HG03469 (cell line): Measurements from ENCODE around the gene BIVM.

Experiments
- ATAC-seq: cut with Tn5 transposase; IDR thresholded peaks from one replicate; pipeline ENCODE4 v1.9.1; 2021; ENCODE audit warnings: mild to moderate bottlenecking, moderate library complexity, moderate number of reproducible peaks; ENCODE audit not compliant: unreplicated experiment

The BIVM gene

DNA sequence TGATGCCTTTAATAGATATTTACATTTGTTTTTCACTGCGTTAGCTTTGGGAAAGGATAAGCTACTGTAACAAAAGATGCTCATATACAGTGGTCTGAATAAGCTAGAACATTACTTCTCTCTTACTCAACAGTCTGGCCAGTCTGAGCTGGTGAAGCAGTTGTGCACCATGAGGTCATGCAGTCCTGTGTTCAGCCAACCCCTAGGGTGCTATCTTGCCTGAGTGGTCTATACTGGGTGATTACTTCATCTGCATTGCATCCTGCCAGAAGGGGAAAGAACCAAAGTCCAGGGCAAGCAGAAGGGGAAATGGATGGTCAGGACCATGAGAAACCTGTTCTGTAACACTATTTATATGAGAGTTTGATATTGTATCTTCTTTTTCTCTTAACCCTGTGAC, 78.4 kb downstream of the BIVM start:
- no peak for ATAC-seq

DNA sequence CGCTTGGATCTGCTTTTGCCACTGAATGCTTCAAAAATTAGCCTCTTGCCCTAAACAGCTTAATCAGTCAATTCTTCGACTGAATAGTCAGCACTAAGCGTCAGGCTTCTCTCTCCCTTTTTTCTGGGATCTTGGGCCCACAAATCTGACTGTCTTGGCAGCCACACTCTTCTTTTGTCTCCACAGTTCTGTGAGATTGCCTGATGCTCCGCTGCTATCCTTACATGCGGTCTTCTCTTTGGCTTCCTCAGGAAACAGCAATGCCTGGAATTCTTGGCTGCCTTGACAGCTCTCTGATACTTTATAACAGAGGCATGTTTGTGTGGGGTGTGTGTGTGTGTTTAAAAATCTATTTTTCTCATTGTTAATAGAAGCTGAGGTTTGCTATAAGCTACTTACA, 79.6 kb downstream of the BIVM start:
- ATAC-seq = no peak

DNA sequence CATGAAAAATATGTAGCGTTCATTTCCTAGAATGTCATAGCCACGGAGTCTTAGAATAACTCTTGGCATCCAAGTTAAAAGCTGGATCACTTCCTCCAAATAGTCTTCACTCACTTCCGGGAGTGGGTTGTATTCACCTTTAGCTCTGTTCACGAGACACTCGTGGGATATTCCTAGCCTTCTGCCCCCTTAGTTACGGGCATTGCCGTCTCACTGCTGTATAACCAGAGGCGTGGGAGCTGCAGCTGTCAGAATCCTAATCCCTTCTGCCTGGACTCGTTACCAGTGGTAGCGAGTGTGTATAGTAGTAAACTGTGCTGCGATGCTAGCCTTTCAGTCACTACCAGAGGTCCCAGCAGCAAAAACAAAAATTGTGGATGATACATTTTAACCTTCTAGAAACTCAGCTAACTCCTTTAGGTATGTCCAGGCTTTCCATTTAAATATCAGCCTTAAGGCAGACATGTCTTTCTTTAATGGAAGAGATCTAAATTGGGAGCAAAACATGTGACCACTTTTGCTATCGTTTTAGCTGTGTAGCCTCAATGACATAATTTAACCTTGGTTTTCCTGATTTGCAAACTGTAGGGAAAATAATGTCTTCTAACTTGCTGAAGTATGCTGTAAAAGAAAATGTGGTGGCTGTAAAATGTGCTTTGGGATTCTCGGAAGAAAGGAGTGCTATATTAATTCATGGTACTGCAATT, 81.0 kb downstream of the BIVM start:
- ATAC-seq = no peak

DNA sequence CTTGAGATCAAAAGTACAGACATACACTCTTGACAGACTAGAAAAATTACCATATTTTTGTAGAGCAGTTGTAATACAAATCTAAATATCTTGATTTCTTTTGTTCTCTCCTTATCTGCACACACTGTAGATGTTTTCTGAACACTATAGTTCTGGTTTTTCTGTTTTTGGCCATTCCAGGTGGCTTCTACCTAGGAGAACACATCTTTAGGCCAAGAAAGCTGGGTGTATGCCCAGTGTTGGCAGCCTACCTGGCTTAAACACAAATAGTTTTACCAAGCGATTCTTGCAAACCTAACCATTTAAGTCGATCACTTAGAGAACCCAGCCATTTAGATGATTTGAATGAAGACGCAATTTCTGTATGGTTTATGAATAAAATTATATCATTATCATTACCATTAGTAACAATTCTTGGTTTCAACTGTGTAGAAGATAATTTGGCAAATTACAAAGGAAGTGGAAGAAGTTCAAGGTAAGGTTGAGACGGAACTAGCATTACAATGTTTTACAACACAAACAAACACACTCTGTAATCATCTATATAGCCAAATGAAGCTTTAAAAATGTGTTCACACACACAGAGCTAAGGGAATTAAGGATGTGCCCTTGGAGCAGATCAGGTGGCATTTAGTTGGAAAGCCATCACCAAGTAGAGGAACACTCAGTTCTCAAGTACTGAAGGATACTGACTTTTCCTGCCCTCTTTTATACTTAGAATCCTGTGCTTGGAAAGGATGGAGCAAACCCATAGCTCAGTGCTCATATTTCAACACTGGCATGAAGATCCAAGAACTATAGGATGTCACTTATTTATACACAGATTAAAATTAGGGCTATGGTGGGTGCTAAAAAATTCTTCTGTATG, 83.1 kb downstream of the BIVM start:
- ATAC-seq = no peak
